ENCODE measurements around the gene OBSL1.
A peak's percentile ranks its signal among the peaks of the same experiment; 100 is the strongest.

The OBSL1 gene

GRCh38 chr2:219575566-219576504 is 4.5 kb upstream of the OBSL1 start:
- Histone ChIP-seq H3K9me3 (ENCODE audit: control insufficient read depth, insufficient read depth, low read length) (no peaks in the 10 kb centered on the region), H3K27ac (ENCODE audit: low read length) (no peak overlapping the region), H3K27me3 (ENCODE audit: control insufficient read depth, insufficient read depth, low read length) (no peaks in the 10 kb centered on the region), H3K4me3 (ENCODE audit: low read length) (no peak overlapping the region), H3K4me1 (ENCODE audit: control insufficient read depth, insufficient read depth, low read length) (peaks cover 21% of the 10 kb centered on the region), H3K36me3 (ENCODE audit: control insufficient read depth, insufficient read depth, low read length) (no peaks in the 10 kb centered on the region)
- WGBS (ENCODE audit: insufficient coverage, insufficient read length) = no CpG with 5 or more reads among the region's 6 CpGs
- no peak for DNase-seq (ENCODE audit: low read depth, low spot score)

- DNase-seq (ENCODE audit: low read depth, low spot score) = no peak
- Histone ChIP-seq H3K27me3 (ENCODE audit: control insufficient read depth, insufficient read depth, low read length) (no peaks in the 10 kb centered on the region), H3K4me1 (ENCODE audit: control insufficient read depth, insufficient read depth, low read length) (peaks cover 23% of the 10 kb centered on the region), H3K27ac (ENCODE audit: low read length) (no peak overlapping the region), H3K9me3 (ENCODE audit: control insufficient read depth, insufficient read depth, low read length) (no peaks in the 10 kb centered on the region), H3K4me3 (ENCODE audit: low read length) (no peak overlapping the region), H3K36me3 (ENCODE audit: control insufficient read depth, insufficient read depth, low read length) (no peaks in the 10 kb centered on the region)
- no CpG with 5 or more reads among the region's 22 CpGs for WGBS (ENCODE audit: insufficient coverage, insufficient read length)
These were observed 3.4 kb upstream of the OBSL1 start for GRCh38 chr2:219574484-219575311.

- Histone ChIP-seq H3K27ac (ENCODE audit: low read length) (no peak overlapping the region), H3K36me3 (ENCODE audit: control insufficient read depth, insufficient read depth, low read length) (no peaks in the 10 kb centered on the region), H3K27me3 (ENCODE audit: control insufficient read depth, insufficient read depth, low read length) (no peaks in the 10 kb centered on the region), H3K4me1 (ENCODE audit: control insufficient read depth, insufficient read depth, low read length) (peaks cover 21% of the 10 kb centered on the region), H3K4me3 (ENCODE audit: low read length) (no peak overlapping the region), H3K9me3 (ENCODE audit: control insufficient read depth, insufficient read depth, low read length) (no peaks in the 10 kb centered on the region)
- WGBS (ENCODE audit: insufficient coverage, insufficient read length) = no CpG with 5 or more reads among the region's 5 CpGs
- no peak for DNase-seq (ENCODE audit: low read depth, low spot score)
These were observed 1.8 kb upstream of the OBSL1 start for GRCh38 chr2:219573166-219573565.

- no CpG with 5 or more reads among the region's 13 CpGs for WGBS (ENCODE audit: insufficient coverage, insufficient read length)
- Histone ChIP-seq H3K4me3 (ENCODE audit: low read length) (peak within 1 kb of the TSS; percentile 84; the same call in 1 of the 2 replicates), H3K4me1 (ENCODE audit: control insufficient read depth, insufficient read depth, low read length) (peaks cover 21% of the 10 kb centered on the region), H3K36me3 (ENCODE audit: control insufficient read depth, insufficient read depth, low read length) (peaks cover 6% of the 10 kb centered on the region; the same call in 1 of the 2 replicates), H3K27me3 (ENCODE audit: control insufficient read depth, insufficient read depth, low read length) (no peaks in the 10 kb centered on the region), H3K9me3 (ENCODE audit: control insufficient read depth, insufficient read depth, low read length) (no peaks in the 10 kb centered on the region), H3K27ac (ENCODE audit: low read length) (no peak within 1 kb of the TSS)
- no peak for DNase-seq (ENCODE audit: low read depth, low spot score)
These were observed 1.1 kb upstream of the OBSL1 start, which contains the start of gene INHA for GRCh38 chr2:219572237-219573001. Gene INHA (plus strand): TSS chr2:219572310. CDS start chr2:219572375, 65 bp downstream.

DNA sequence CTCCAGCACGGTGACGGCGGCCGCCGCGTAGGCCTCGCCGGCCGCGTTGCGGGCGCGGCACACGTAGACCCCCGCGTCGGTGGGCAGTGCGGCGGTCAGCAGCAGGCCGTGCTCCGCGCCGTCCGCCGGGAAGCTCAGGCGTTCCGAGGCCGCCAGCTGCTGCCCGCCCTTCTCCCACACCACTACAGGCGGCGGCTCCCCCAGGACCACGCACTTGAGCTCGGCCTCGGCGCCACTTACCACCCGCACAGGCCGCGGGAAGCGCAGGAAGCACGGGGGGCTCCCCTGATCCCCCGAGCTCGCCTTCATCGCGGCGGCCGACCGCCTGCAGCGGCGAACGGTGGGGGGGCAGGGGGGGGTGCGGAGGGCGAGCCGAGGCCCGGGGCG is 422 bp downstream of the OBSL1 start:
- WGBS (ENCODE audit: insufficient coverage, insufficient read length) = no CpG with 5 or more reads among the region's 55 CpGs
- peak overlapping the region; percentile 84 for H3K4me3 ChIP-seq (ENCODE audit: low read length)
- DNase-seq (ENCODE audit: low read depth, low spot score) = no peak
- peaks cover 12% of the 10 kb centered on the region for H3K36me3 ChIP-seq (ENCODE audit: control insufficient read depth, insufficient read depth, low read length)
- H3K4me1 ChIP-seq (ENCODE audit: control insufficient read depth, insufficient read depth, low read length) = peaks cover 20% of the 10 kb centered on the region
- H3K9me3 ChIP-seq (ENCODE audit: control insufficient read depth, insufficient read depth, low read length) = no peaks in the 10 kb centered on the region
- no peak overlapping the region for H3K27ac ChIP-seq (ENCODE audit: low read length)
- H3K27me3 ChIP-seq (ENCODE audit: control insufficient read depth, insufficient read depth, low read length) = no peaks in the 10 kb centered on the region

- Histone ChIP-seq H3K4me1 (ENCODE audit: control insufficient read depth, insufficient read depth, low read length) (peaks cover 23% of the 10 kb centered on the region), H3K36me3 (ENCODE audit: control insufficient read depth, insufficient read depth, low read length) (peaks cover 12% of the 10 kb centered on the region), H3K27me3 (ENCODE audit: control insufficient read depth, insufficient read depth, low read length) (no peaks in the 10 kb centered on the region), H3K9me3 (ENCODE audit: control insufficient read depth, insufficient read depth, low read length) (no peaks in the 10 kb centered on the region), H3K27ac (ENCODE audit: low read length) (no peak overlapping the region), H3K4me3 (ENCODE audit: low read length) (peak overlapping the region; percentile 84)
- DNase-seq (ENCODE audit: low read depth, low spot score) = no peak
- no CpG with 5 or more reads among the region's 95 CpGs for WGBS (ENCODE audit: insufficient coverage, insufficient read length)
These were observed 980 bp downstream of the OBSL1 start for GRCh38 chr2:219570194-219570923.

GRCh38 chr2:219569635-219570034 is 1.7 kb downstream of the OBSL1 start:
- Histone ChIP-seq H3K27ac (ENCODE audit: low read length) (no peak overlapping the region), H3K27me3 (ENCODE audit: control insufficient read depth, insufficient read depth, low read length) (no peaks in the 10 kb centered on the region), H3K4me1 (ENCODE audit: control insufficient read depth, insufficient read depth, low read length) (peaks cover 22% of the 10 kb centered on the region), H3K9me3 (ENCODE audit: control insufficient read depth, insufficient read depth, low read length) (no peaks in the 10 kb centered on the region), H3K4me3 (ENCODE audit: low read length) (no peak overlapping the region; the same call in 1 of the 2 replicates), H3K36me3 (ENCODE audit: control insufficient read depth, insufficient read depth, low read length) (peaks cover 12% of the 10 kb centered on the region)
- WGBS (ENCODE audit: insufficient coverage, insufficient read length) = no CpG with 5 or more reads among the region's 6 CpGs
- no peak for DNase-seq (ENCODE audit: low read depth, low spot score)

DNA sequence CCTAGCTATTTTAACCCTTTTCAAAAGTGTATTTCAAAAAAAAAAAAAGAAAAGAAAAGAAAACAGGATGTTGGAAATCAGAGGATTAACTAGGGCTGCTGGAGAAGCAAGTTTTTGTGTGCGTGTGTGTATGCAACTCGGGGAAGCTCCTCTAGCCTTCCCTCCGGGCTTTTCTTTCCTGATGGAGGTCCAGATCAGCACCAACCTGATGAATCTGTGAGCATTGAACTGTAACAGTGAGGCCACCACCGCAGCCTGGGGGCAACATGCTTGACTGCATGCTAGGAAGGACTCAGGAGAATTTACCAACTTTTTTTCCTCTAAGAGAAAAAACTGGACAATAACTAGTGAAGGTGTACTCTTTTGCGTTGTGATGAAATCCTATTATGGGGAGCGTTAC is 2.3 kb downstream of the OBSL1 start:
- peaks cover 12% of the 10 kb centered on the region for H3K36me3 ChIP-seq (ENCODE audit: control insufficient read depth, insufficient read depth, low read length)
- no peak overlapping the region for H3K27ac ChIP-seq (ENCODE audit: low read length)
- no CpG with 5 or more reads among the region's 6 CpGs for WGBS (ENCODE audit: insufficient coverage, insufficient read length)
- no peaks in the 10 kb centered on the region for H3K27me3 ChIP-seq (ENCODE audit: control insufficient read depth, insufficient read depth, low read length)
- H3K4me1 ChIP-seq (ENCODE audit: control insufficient read depth, insufficient read depth, low read length) = peaks cover 23% of the 10 kb centered on the region
- H3K4me3 ChIP-seq (ENCODE audit: low read length) = no peak overlapping the region
- DNase-seq (ENCODE audit: low read depth, low spot score) = no peak
- no peaks in the 10 kb centered on the region for H3K9me3 ChIP-seq (ENCODE audit: control insufficient read depth, insufficient read depth, low read length)

GRCh38 chr2:219567791-219568361 is 3.5 kb downstream of the OBSL1 start:
- no peak for DNase-seq (ENCODE audit: low read depth, low spot score)
- Histone ChIP-seq H3K9me3 (ENCODE audit: control insufficient read depth, insufficient read depth, low read length) (no peaks in the 10 kb centered on the region), H3K27me3 (ENCODE audit: control insufficient read depth, insufficient read depth, low read length) (no peaks in the 10 kb centered on the region), H3K4me3 (ENCODE audit: low read length) (no peak overlapping the region), H3K4me1 (ENCODE audit: control insufficient read depth, insufficient read depth, low read length) (peaks cover 23% of the 10 kb centered on the region), H3K36me3 (ENCODE audit: control insufficient read depth, insufficient read depth, low read length) (peaks cover 14% of the 10 kb centered on the region), H3K27ac (ENCODE audit: low read length) (no peak overlapping the region)
- WGBS (ENCODE audit: insufficient coverage, insufficient read length) = no CpG with 5 or more reads among the region's 35 CpGs
